GM11168 (cell line): ENCODE results near the gene CHAF1B.

ENCODE experiments used
- in situ Hi-C: fragments of 300-500 bp; cut with MboI; formaldehyde crosslinking; loops from one replicate; pipeline ENCODE4 v1.12.0; 2022; ENCODE audit warnings: low sequenced_read_pairs; ENCODE audit not compliant: unreplicated experiment

CHAF1B gene

GRCh38 chr21:36456729-36457414 lies 71.7 kb downstream of the CHAF1B start:
- in situ Hi-C loops = no loop called here

- in situ Hi-C loops = no loop called here
Observed at GRCh38 chr21:36459098-36459497, 73.9 kb downstream of the CHAF1B start.

- in situ Hi-C loops = no loop called here
Observed at GRCh38 chr21:36460866-36461265, 75.7 kb downstream of the CHAF1B start.

- in situ Hi-C loops = no loop called here
Observed at GRCh38 chr21:36461277-36461917, 76.2 kb downstream of the CHAF1B start.

- in situ Hi-C loops = no loop called here
Observed at GRCh38 chr21:36461918-36462486, 76.8 kb downstream of the CHAF1B start.

GRCh38 chr21:36463204-36463603 lies 78.0 kb downstream of the CHAF1B start:
- in situ Hi-C loops = no loop called here

- in situ Hi-C loops = no loop called here
Observed at GRCh38 chr21:36463991-36464390, 78.8 kb downstream of the CHAF1B start.

GRCh38 chr21:36464590-36464989 lies 79.4 kb downstream of the CHAF1B start:
- in situ Hi-C loops = no loop called here

GRCh38 chr21:36465478-36465877 lies 80.3 kb downstream of the CHAF1B start:
- in situ Hi-C loops = no loop called here

- in situ Hi-C loops = no loop called here
Observed at GRCh38 chr21:36466061-36466511, 80.9 kb downstream of the CHAF1B start.
